Cortex of kidney (tissue), 1 donor: ENCODE data around the gene TBL1X.

Experiments
- DNase-seq: peaks from one replicate; lab custom pipeline; 2025; lab: John Stamatoyannopoulos, UW

The TBL1X gene

GRCh38 chrX:9628779-9629493 is 164.1 kb downstream of the TBL1X start:
- no peak for DNase-seq

GRCh38 chrX:9634551-9634950 is 169.7 kb downstream of the TBL1X start:
- DNase-seq = no peak

- no peak for DNase-seq
These were observed 170.5 kb downstream of the TBL1X start for GRCh38 chrX:9635368-9635767.

GRCh38 chrX:9635803-9636202 is 170.9 kb downstream of the TBL1X start:
- no peak for DNase-seq

GRCh38 chrX:9638871-9639270 is 174.0 kb downstream of the TBL1X start:
- no peak for DNase-seq

GRCh38 chrX:9642270-9642995 is 177.6 kb downstream of the TBL1X start:
- DNase-seq = no peak

GRCh38 chrX:9643807-9644206 is 178.9 kb downstream of the TBL1X start:
- no peak for DNase-seq

GRCh38 chrX:9644335-9644734 is 179.5 kb downstream of the TBL1X start:
- no peak for DNase-seq

GRCh38 chrX:9646471-9647224 is 181.8 kb downstream of the TBL1X start:
- no peak for DNase-seq

GRCh38 chrX:9647431-9647830 is 182.6 kb downstream of the TBL1X start:
- DNase-seq = no peak

GRCh38 chrX:9650091-9650490 is 185.2 kb downstream of the TBL1X start:
- no peak for DNase-seq

- DNase-seq = no peak
These were observed 186.9 kb downstream of the TBL1X start for GRCh38 chrX:9651737-9652136.

- DNase-seq = no peak
These were observed 190.1 kb downstream of the TBL1X start for GRCh38 chrX:9654929-9655328.

- DNase-seq = no peak
These were observed 191.4 kb downstream of the TBL1X start for GRCh38 chrX:9656277-9656676.

- no peak for DNase-seq
These were observed 192.0 kb downstream of the TBL1X start for GRCh38 chrX:9656871-9657270.

- DNase-seq = no peak
These were observed 192.9 kb downstream of the TBL1X start for GRCh38 chrX:9657590-9658256.

- DNase-seq = no peak
These were observed 193.6 kb downstream of the TBL1X start for GRCh38 chrX:9658409-9658808.

GRCh38 chrX:9659571-9660195 is 194.8 kb downstream of the TBL1X start:
- DNase-seq = no peak

GRCh38 chrX:9662148-9662547 is 197.3 kb downstream of the TBL1X start:
- no peak for DNase-seq

GRCh38 chrX:9663216-9663615 is 198.4 kb downstream of the TBL1X start:
- no peak for DNase-seq

- DNase-seq = no peak
These were observed 199.4 kb downstream of the TBL1X start for GRCh38 chrX:9664224-9664623.

GRCh38 chrX:9665113-9665512 is 200.3 kb downstream of the TBL1X start:
- DNase-seq = no peak
